ENCODE measurements around the gene OR2A12. TPM values are rescaled to one million over a fixed set of nuclear protein-coding genes. Genes with fewer than 3 reads are reported as not detected.
"Not testable (repeated sequence)": the region's sequence is repeated elsewhere in the genome, so short reads cannot be mapped to it uniquely, and the experiment has no call there.

OR2A12 gene
- total RNA-seq (not detected), polyA plus RNA-seq (not detected), total RNA-seq (0 to 0.09 (median 0) reads per million in 6 experiments)

- H3K4me3 Mint-ChIP-seq = no peak within 1 kb of the TSS
Measured at GRCh38 chr7:144085978-144086377, at the start of gene OR2A12. TSS of gene OR2A12 (plus strand) at chr7:144086278. CDS start at chr7:144095108, 8,830 bp downstream.

GRCh38 chr7:144036302-144036885 is 49.7 kb upstream of the OR2A12 start:
- ATAC-seq (no peak), DNase-seq (no peak)
- Mint-ChIP-seq H3K27me3 (peaks cover 13 to 34% (median 18%) of the 10 kb centered on the region in 5 donors), H3K27ac (no peak overlapping the region), H3K4me1 (no peaks in the 10 kb centered on the region), H3K36me3 (no peaks in the 10 kb centered on the region), H3K4me3 (no peak overlapping the region), H3K9me3 (peaks cover 0 to 1% (median 0%) of the 10 kb centered on the region in 9 donors)
- POLR2A ChIA-PET = no interaction called here

More at GRCh38 chr7:144085978-144086377, at the start of gene OR2A12:
- H3K9me3 Mint-ChIP-seq = peaks cover 0 to 10% (median 2%) of the 10 kb centered on the region in 9 donors
- ATAC-seq = no peak
- DNase-seq = no peak
- peaks cover 0 to 4% (median 0%) of the 10 kb centered on the region in 3 donors for H3K36me3 Mint-ChIP-seq
- no peak within 1 kb of the TSS for H3K27ac Mint-ChIP-seq
- POLR2A ChIA-PET = no interaction called here
- H3K4me1 Mint-ChIP-seq = no peaks in the 10 kb centered on the region
- peaks cover 0 to 11% (median 0%) of the 10 kb centered on the region in 5 donors for H3K27me3 Mint-ChIP-seq

GRCh38 chr7:144037414-144038035 is 48.6 kb upstream of the OR2A12 start:
- Mint-ChIP-seq H3K9me3 (peaks cover 0 to 1% (median 0%) of the 10 kb centered on the region in 9 donors), H3K36me3 (no peaks in the 10 kb centered on the region), H3K27me3 (peaks cover 7 to 32% (median 17%) of the 10 kb centered on the region in 5 donors), H3K27ac (no peak overlapping the region), H3K4me1 (no peaks in the 10 kb centered on the region), H3K4me3 (no peak overlapping the region)
- ATAC-seq (no peak), DNase-seq (no peak)
- POLR2A ChIA-PET = no interaction called here

GRCh38 chr7:144038887-144039286 is 47.2 kb upstream of the OR2A12 start:
- ATAC-seq = no peak
- Mint-ChIP-seq H3K27ac (no peak overlapping the region), H3K9me3 (peaks cover 0 to 1% (median 0%) of the 10 kb centered on the region in 9 donors), H3K36me3 (no peaks in the 10 kb centered on the region), H3K27me3 (peaks cover 1 to 19% (median 14%) of the 10 kb centered on the region in 5 donors), H3K4me1 (no peaks in the 10 kb centered on the region), H3K4me3 (no peak overlapping the region)
- no peak for DNase-seq
- POLR2A ChIA-PET = no interaction called here

GRCh38 chr7:144048648-144049047 is 37.4 kb upstream of the OR2A12 start, which contains the start of gene OR2A5:
TSS of gene OR2A5 (plus strand) at chr7:144048948. CDS start at chr7:144050402, 1,454 bp downstream.
- no peak for ATAC-seq
- no peak for DNase-seq
- H3K27me3 Mint-ChIP-seq = peaks cover 0 to 26% (median 12%) of the 10 kb centered on the region in 5 donors
- no peak within 1 kb of the TSS for H3K4me3 Mint-ChIP-seq
- no peaks in the 10 kb centered on the region for H3K4me1 Mint-ChIP-seq
- H3K9me3 Mint-ChIP-seq = peaks cover 0 to 2% (median 0%) of the 10 kb centered on the region in 9 donors
- no peaks in the 10 kb centered on the region for H3K36me3 Mint-ChIP-seq
- H3K27ac Mint-ChIP-seq = no peak within 1 kb of the TSS
- POLR2A ChIA-PET = no interaction called here

- DNase-seq = no peak
- Mint-ChIP-seq H3K27ac (no peak overlapping the region), H3K36me3 (no peaks in the 10 kb centered on the region), H3K27me3 (peaks cover 0 to 26% (median 12%) of the 10 kb centered on the region in 5 donors), H3K4me3 (no peak overlapping the region), H3K4me1 (no peaks in the 10 kb centered on the region), H3K9me3 (peaks cover 0 to 2% (median 0%) of the 10 kb centered on the region in 9 donors)
- no peak for ATAC-seq
- POLR2A ChIA-PET = no interaction called here
Measured at GRCh38 chr7:144049491-144049890, 36.6 kb upstream of the OR2A12 start.

- peaks cover 0 to 26% (median 12%) of the 10 kb centered on the region in 5 donors for H3K27me3 Mint-ChIP-seq
- H3K36me3 Mint-ChIP-seq = no peaks in the 10 kb centered on the region
- peaks cover 0 to 2% (median 0%) of the 10 kb centered on the region in 9 donors for H3K9me3 Mint-ChIP-seq
- H3K4me3 Mint-ChIP-seq = no peak overlapping the region
- POLR2A ChIA-PET = no interaction called here
- no peak for DNase-seq
- H3K27ac Mint-ChIP-seq = no peak overlapping the region
- no peaks in the 10 kb centered on the region for H3K4me1 Mint-ChIP-seq
- ATAC-seq = no peak
Measured at GRCh38 chr7:144050093-144050492, 36.0 kb upstream of the OR2A12 start.

GRCh38 chr7:144050884-144051283 is 35.2 kb upstream of the OR2A12 start:
- H3K9me3 Mint-ChIP-seq, H3K4me1 Mint-ChIP-seq, H3K27ac Mint-ChIP-seq, H3K4me3 Mint-ChIP-seq, H3K36me3 Mint-ChIP-seq, DNase-seq, ATAC-seq, POLR2A ChIA-PET: not testable (repeated sequence)
- peaks cover 0 to 29% (median 19%) of the 10 kb centered on the region in 5 donors for H3K27me3 Mint-ChIP-seq

GRCh38 chr7:144057954-144058353 is 28.1 kb upstream of the OR2A12 start:
- Mint-ChIP-seq H3K4me1 (no peaks in the 10 kb centered on the region), H3K27me3 (peaks cover 5 to 40% (median 15%) of the 10 kb centered on the region in 5 donors), H3K4me3 (no peak overlapping the region), H3K9me3 (peaks cover 0 to 13% (median 7%) of the 10 kb centered on the region in 9 donors), H3K27ac (no peak overlapping the region), H3K36me3 (peaks cover 2 to 10% (median 5%) of the 10 kb centered on the region in 3 donors)
- DNase-seq (no peak), ATAC-seq (no peak)
- POLR2A ChIA-PET = no interaction called here

- Mint-ChIP-seq H3K27me3 (peaks cover 4 to 42% (median 21%) of the 10 kb centered on the region in 5 donors), H3K27ac (peak overlapping the region in 1 of 10 donors; percentile 41), H3K9me3 (peaks cover 0 to 11% (median 7%) of the 10 kb centered on the region in 9 donors), H3K36me3 (peaks cover 2 to 10% (median 5%) of the 10 kb centered on the region in 3 donors), H3K4me1 (no peaks in the 10 kb centered on the region), H3K4me3 (no peak overlapping the region)
- ATAC-seq (no peak), DNase-seq (no peak)
- POLR2A ChIA-PET = no interaction called here
Measured at GRCh38 chr7:144063710-144064109, 22.4 kb upstream of the OR2A12 start.

GRCh38 chr7:144069511-144069910 is 16.6 kb upstream of the OR2A12 start, which contains the start of gene OR2A25:
TSS of gene OR2A25 (plus strand) at chr7:144069811. CDS start at chr7:144074220, 4,409 bp downstream.
- Mint-ChIP-seq H3K27ac (no peak within 1 kb of the TSS), H3K36me3 (no peaks in the 10 kb centered on the region), H3K9me3 (no peaks in the 10 kb centered on the region), H3K4me1 (no peaks in the 10 kb centered on the region), H3K4me3 (no peak within 1 kb of the TSS), H3K27me3 (peaks cover 2 to 14% (median 3%) of the 10 kb centered on the region in 5 donors)
- POLR2A ChIA-PET = no interaction called here
- ATAC-seq = no peak
- no peak for DNase-seq

GRCh38 chr7:144069953-144070352 is 16.1 kb upstream of the OR2A12 start:
- peaks cover 2 to 14% (median 5%) of the 10 kb centered on the region in 5 donors for H3K27me3 Mint-ChIP-seq
- ATAC-seq (no peak), DNase-seq (no peak)
- POLR2A ChIA-PET = no interaction called here
- no peak overlapping the region for H3K27ac Mint-ChIP-seq
- H3K4me1 Mint-ChIP-seq = no peaks in the 10 kb centered on the region
- H3K36me3 Mint-ChIP-seq = no peaks in the 10 kb centered on the region
- no peaks in the 10 kb centered on the region for H3K9me3 Mint-ChIP-seq
- H3K4me3 Mint-ChIP-seq = no peak overlapping the region

- POLR2A ChIA-PET = no interaction called here
- DNase-seq = no peak
- no peak for ATAC-seq
- Mint-ChIP-seq H3K27me3 (peaks cover 1 to 10% (median 5%) of the 10 kb centered on the region in 5 donors), H3K27ac (peak overlapping the region in 1 of 10 donors; percentile 13), H3K4me3 (no peak overlapping the region), H3K36me3 (no peaks in the 10 kb centered on the region), H3K9me3 (peaks cover 0 to 2% (median 0%) of the 10 kb centered on the region in 9 donors), H3K4me1 (no peaks in the 10 kb centered on the region)
Measured at GRCh38 chr7:144074374-144074773, 11.7 kb upstream of the OR2A12 start.

Measured in naive thymus-derived CD8-positive, alpha-beta T cell (primary cell).